ENCODE data around the gene GOPC.
"Not testable (repeated sequence)": the region's sequence is repeated elsewhere in the genome, so short reads cannot be mapped to it uniquely, and the experiment has no call there.

The GOPC gene

DNA sequence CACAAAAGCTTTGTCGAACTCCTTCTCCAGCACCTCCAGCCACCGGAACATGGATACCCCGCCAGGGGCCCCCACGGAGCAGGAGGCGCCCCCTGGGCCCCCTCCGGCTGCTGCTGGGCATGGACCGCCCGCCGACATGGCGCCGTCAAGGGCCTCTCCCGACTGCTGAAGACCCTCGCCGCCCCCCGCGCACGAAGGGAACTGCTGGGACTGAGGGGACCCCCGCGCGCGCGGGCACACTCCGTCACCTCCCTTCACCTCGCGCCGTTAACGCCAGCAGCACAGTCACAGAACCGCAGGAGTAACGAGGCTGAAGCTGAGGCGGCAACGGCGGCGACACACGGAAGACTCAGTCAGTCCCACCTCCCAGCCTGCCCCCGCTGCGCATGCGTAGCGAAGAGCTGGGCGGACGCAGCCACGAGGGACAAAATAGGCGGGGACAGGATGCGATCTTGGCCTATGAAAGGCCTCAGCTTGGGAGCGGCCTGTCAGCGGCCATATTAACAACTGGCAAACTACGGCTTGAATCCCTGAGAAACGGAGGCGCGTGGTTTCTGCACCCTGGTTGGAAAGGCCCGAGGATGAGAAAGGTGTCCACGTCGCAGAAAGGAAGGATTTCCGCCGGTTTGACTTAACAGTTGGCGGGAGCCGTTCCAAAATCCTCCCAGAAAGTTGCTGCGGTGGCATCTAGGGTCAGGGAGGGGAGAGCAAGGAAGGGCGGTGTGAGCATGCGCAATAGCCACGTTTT lies at the start of gene GOPC:
TSS of gene GOPC (minus strand) at position 361 of the 748 bp plus-strand sequence. CDS start at position 138, 223 bp downstream.
- DNase-seq (ENCODE audit: low read depth): peak; percentile 96
- in situ Hi-C loops (cut with HindIII; ENCODE audit: low sequenced_read_pairs): no loop called here
- TF ChIP-seq, protein P1, sequence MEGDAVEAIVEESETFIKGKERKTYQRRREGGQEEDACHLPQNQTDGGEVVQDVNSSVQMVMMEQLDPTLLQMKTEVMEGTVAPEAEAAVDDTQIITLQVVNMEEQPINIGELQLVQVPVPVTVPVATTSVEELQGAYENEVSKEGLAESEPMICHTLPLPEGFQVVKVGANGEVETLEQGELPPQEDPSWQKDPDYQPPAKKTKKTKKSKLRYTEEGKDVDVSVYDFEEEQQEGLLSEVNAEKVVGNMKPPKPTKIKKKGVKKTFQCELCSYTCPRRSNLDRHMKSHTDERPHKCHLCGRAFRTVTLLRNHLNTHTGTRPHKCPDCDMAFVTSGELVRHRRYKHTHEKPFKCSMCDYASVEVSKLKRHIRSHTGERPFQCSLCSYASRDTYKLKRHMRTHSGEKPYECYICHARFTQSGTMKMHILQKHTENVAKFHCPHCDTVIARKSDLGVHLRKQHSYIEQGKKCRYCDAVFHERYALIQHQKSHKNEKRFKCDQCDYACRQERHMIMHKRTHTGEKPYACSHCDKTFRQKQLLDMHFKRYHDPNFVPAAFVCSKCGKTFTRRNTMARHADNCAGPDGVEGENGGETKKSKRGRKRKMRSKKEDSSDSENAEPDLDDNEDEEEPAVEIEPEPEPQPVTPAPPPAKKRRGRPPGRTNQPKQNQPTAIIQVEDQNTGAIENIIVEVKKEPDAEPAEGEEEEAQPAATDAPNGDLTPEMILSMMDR (IDR thresholded peaks at IDR 0.05; ENCODE audit: low read depth, low read length, missing control alignments): peak; percentile 16
- peak within 1 kb of the TSS; percentile 93 for H3K4me3 ChIP-seq (ENCODE audit: low read depth, low read length)

GRCh38 chr6:117651984-117652383 lies 49.7 kb upstream of the GOPC start:
- DNase-seq (ENCODE audit: low read depth); in situ Hi-C loops (cut with HindIII; ENCODE audit: low sequenced_read_pairs); H3K4me3 ChIP-seq (ENCODE audit: low read depth, low read length): not testable (repeated sequence)

DNA sequence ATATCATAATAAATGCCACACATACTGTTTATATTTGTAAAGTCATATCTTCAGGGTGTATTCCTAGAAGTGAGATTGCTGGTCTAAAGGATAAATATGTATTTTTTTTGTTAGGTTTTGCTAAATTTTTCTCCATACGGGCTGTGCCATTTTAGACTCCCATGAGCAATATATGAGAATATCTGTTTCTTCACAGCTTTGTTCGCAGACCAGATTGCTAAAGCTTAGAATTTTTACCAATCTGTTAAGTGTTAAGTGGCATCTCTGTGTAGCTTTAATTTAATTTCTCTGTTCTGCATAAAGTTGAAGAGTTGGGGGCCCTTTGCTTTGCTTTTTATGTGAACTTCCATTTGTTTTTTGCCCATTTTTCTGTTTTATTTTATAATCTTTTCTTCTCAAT lies 40.7 kb upstream of the GOPC start:
- no peak overlapping the region for H3K4me3 ChIP-seq (ENCODE audit: low read depth, low read length)
- DNase-seq (ENCODE audit: low read depth): no peak
- TF ChIP-seq, protein P1 (IDR thresholded peaks at IDR 0.05; ENCODE audit: low read depth, low read length, missing control alignments): no peak
- in situ Hi-C loops (cut with HindIII; ENCODE audit: low sequenced_read_pairs): no loop called here

- TF ChIP-seq, protein P1 (IDR thresholded peaks at IDR 0.05; ENCODE audit: low read depth, low read length, missing control alignments): no peak
- in situ Hi-C loops (cut with HindIII; ENCODE audit: low sequenced_read_pairs): no loop called here
- H3K4me3 ChIP-seq (ENCODE audit: low read depth, low read length): no peak overlapping the region
- no peak for DNase-seq (ENCODE audit: low read depth)
Observed at GRCh38 chr6:117637770-117638169, 35.5 kb upstream of the GOPC start.

DNA sequence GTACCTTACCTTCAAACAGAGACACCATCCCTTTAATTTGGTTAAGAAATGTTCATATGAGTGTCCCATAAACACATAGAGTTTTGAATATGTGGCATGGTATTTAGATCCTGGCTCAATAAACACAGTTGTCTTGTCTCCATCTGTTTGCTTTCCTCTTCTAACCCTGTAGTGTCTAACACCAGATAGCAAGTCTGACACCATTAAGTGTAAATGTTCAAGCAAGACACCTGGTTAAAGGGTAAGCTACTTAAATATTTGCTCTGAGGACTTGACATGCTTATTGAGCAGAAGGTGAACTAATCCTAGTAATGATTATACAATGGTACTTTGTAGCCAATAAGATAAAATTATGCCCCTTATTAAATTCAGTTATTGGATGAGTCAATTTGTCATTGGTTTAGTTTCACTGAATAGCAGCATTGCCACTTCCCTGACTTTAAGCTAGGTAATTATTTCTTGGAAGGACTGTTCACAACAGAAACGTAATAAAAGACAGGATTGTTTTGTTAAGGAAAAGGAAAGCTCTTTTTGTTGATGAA lies 26.9 kb upstream of the GOPC start:
- DNase-seq (ENCODE audit: low read depth): no peak
- TF ChIP-seq, protein P1 (IDR thresholded peaks at IDR 0.05; ENCODE audit: low read depth, low read length, missing control alignments): no peak
- in situ Hi-C loops (cut with HindIII; ENCODE audit: low sequenced_read_pairs): no loop called here
- no peak overlapping the region for H3K4me3 ChIP-seq (ENCODE audit: low read depth, low read length)

DNA sequence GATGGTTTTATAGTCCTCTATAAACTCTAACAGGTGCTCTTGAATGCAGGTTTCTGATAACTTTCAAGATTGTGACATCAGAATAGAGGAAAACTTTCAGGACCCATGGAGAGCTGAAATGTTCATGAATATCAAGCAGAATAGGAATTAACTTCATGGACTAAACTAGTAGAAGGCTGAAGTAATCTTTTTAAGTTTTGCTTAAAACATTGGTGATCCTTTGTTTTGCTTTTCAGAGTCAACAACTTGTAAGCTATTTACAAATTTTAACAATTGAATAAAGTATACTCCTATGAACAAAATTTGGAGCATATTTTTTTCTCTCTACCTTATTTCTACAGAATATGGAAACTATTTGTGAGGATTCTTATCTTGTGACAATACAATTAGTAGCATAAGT lies 25.2 kb upstream of the GOPC start:
- no peak overlapping the region for H3K4me3 ChIP-seq (ENCODE audit: low read depth, low read length)
- no peak for DNase-seq (ENCODE audit: low read depth)
- in situ Hi-C loops (cut with HindIII; ENCODE audit: low sequenced_read_pairs): no loop called here
- TF ChIP-seq, protein P1 (IDR thresholded peaks at IDR 0.05; ENCODE audit: low read depth, low read length, missing control alignments): no peak

- in situ Hi-C loops (cut with HindIII; ENCODE audit: low sequenced_read_pairs): no loop called here
Observed at GRCh38 chr6:117624869-117625481, 22.7 kb upstream of the GOPC start.

More at GRCh38 chr6:117624869-117625481, 22.7 kb upstream of the GOPC start:
- no peak for DNase-seq (ENCODE audit: low read depth)
- no peak overlapping the region for H3K4me3 ChIP-seq (ENCODE audit: low read depth, low read length)
- TF ChIP-seq, protein P1 (IDR thresholded peaks at IDR 0.05; ENCODE audit: low read depth, low read length, missing control alignments): no peak

All from astrocyte of the cerebellum (primary cell).